Upper lobe of left lung (tissue), 4 donors: Measurements from ENCODE around the gene MBNL2.

ENCODE experiments used
- EP300 ChIP-seq, 4 donors: sonication (generic); formaldehyde crosslinking; IDR thresholded peaks; one replicate each; pipeline ENCODE4 v1.5.1; 2017; ENCODE audit warnings: antibody characterized with exemption in 4 of 4, control low read depth in 2 of 4
- POLR2A ChIP-seq, 4 donors: fragments of 450-650 bp; IDR thresholded peaks; one replicate each; pipeline ENCODE4 v1.5.1; 2016 to 2017; ENCODE audit warnings: antibody characterized with exemption in 4 of 4, mild to moderate bottlenecking in 2 of 4
- POLR2AphosphoS5 ChIP-seq, 2 donors: sonication (generic); formaldehyde crosslinking; IDR thresholded peaks; one replicate each; pipeline ENCODE4 v1.5.1; 2017; ENCODE audit warnings: antibody characterized with exemption in 2 of 2
- TF ChIP-seq, protein P1 (sequence below), 6 experiments: fragments of 450-650 bp in 4 of 6; fragments of 200-600 bp in 2 of 6; sonication (generic) in 2 of 6; IDR thresholded peaks; one replicate each; pipeline ENCODE4 v1.5.1; 2016 to 2019; ENCODE audit warnings: antibody characterized with exemption in 6 of 6

DNA sequence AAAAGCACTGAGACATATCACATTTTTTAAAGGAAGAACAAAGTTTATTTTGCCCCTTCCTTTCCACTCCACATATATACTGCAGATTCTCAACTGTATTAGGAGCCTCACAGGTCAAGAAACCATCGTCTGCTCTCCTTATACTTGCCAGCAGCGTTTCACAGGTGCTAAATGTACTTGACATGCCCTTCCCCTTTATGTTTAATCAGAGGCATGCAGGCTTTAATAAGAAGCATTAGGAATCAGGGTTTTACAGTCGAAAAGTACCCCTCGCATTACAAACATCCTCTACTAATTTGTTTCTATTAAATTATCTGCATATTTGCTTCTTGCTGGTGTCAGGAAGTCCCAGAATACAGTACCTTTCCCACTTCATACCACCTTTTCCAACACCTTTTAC lies 208.2 kb downstream of the MBNL2 start:
- TF ChIP-seq, protein P1, sequence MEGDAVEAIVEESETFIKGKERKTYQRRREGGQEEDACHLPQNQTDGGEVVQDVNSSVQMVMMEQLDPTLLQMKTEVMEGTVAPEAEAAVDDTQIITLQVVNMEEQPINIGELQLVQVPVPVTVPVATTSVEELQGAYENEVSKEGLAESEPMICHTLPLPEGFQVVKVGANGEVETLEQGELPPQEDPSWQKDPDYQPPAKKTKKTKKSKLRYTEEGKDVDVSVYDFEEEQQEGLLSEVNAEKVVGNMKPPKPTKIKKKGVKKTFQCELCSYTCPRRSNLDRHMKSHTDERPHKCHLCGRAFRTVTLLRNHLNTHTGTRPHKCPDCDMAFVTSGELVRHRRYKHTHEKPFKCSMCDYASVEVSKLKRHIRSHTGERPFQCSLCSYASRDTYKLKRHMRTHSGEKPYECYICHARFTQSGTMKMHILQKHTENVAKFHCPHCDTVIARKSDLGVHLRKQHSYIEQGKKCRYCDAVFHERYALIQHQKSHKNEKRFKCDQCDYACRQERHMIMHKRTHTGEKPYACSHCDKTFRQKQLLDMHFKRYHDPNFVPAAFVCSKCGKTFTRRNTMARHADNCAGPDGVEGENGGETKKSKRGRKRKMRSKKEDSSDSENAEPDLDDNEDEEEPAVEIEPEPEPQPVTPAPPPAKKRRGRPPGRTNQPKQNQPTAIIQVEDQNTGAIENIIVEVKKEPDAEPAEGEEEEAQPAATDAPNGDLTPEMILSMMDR (IDR thresholded peaks at IDR 0.05) = no peak
- TF ChIP-seq POLR2AphosphoS5 (IDR thresholded peaks at IDR 0.05) = no peak
- no peak for TF ChIP-seq POLR2A (IDR thresholded peaks at IDR 0.05)
- no peak for TF ChIP-seq EP300 (IDR thresholded peaks at IDR 0.05)
